GM23248 (cell line): ENCODE data around the gene EEF1A2. TPM values are rescaled to one million over a fixed set of nuclear protein-coding genes. Genes with fewer than 3 reads are reported as not detected.
A peak's percentile ranks its signal among the peaks of the same experiment; 100 is the strongest.

ENCODE experiments used
- DNase-seq: peaks from one replicate; pipeline ENCODE4 v3.0.0-alpha.2; 2015
- H2AFZ ChIP-seq: fragments of 200-600 bp; sonication (generic); 2 replicates; pipeline ENCODE4 v1.6.1; 2016; ENCODE audit warnings: antibody characterized with exemption
- H3F3A ChIP-seq: fragments of 200-600 bp; sonication (generic); 2 replicates; pipeline ENCODE4 v1.6.1; 2016; ENCODE audit warnings: mild to moderate bottlenecking, antibody characterized with exemption, mixed run types; ENCODE audit not compliant: insufficient read depth
- H3K27ac ChIP-seq: fragments of 200-600 bp; sonication (generic); 2 replicates; pipeline ENCODE4 v1.5.1; 2016; ENCODE audit warnings: mild to moderate bottlenecking
- H3K27me3 ChIP-seq: fragments of 200-600 bp; sonication (generic); replicated peaks from 2 replicates; pipeline ENCODE4 v1.6.1; 2016; ENCODE audit warnings: mild to moderate bottlenecking; ENCODE audit not compliant: insufficient read depth
- H3K36me3 ChIP-seq: fragments of 200-600 bp; sonication (generic); 2 replicates; pipeline ENCODE4 v1.6.1; 2016; ENCODE audit warnings: low read depth, mild to moderate bottlenecking
- H3K4me1 ChIP-seq: fragments of 200-600 bp; sonication (generic); 2 replicates; pipeline ENCODE4 v1.6.1; 2016; ENCODE audit warnings: mild to moderate bottlenecking; ENCODE audit not compliant: insufficient read depth
- H3K4me2 ChIP-seq: fragments of 200-600 bp; sonication (generic); one replicate; pipeline ENCODE4 v1.6.1; 2016; ENCODE audit warnings: mild to moderate bottlenecking; ENCODE audit not compliant: unreplicated experiment
- H3K4me3 ChIP-seq: fragments of 200-600 bp; sonication (generic); 2 replicates; pipeline ENCODE4 v1.5.1; 2016; ENCODE audit warnings: mild to moderate bottlenecking
- H3K79me2 ChIP-seq: fragments of 200-600 bp; sonication (generic); 2 replicates; pipeline ENCODE4 v1.6.1; 2016; ENCODE audit warnings: mild to moderate bottlenecking; ENCODE audit not compliant: insufficient read depth
- H3K9ac ChIP-seq: fragments of 200-600 bp; sonication (generic); 2 replicates; pipeline ENCODE4 v1.6.1; 2016; ENCODE audit warnings: mild to moderate bottlenecking
- H3K9me2 ChIP-seq: fragments of 200-600 bp; sonication (generic); 2 replicates; pipeline ENCODE4 v1.6.1; 2016; ENCODE audit warnings: mixed run types, mild to moderate bottlenecking, moderate library complexity; ENCODE audit not compliant: insufficient read depth
- H3K9me3 ChIP-seq: fragments of 200-600 bp; sonication (generic); one replicate; pipeline ENCODE4 v1.6.1; 2017; ENCODE audit warnings: low read depth
- H4K20me1 ChIP-seq: fragments of 200-600 bp; sonication (generic); 2 replicates; pipeline ENCODE4 v1.6.0; 2016; ENCODE audit not compliant: insufficient read depth
- EZH2 ChIP-seq: fragments of 200-600 bp; sonication (generic); IDR thresholded peaks from 2 replicates; pipeline ENCODE4 v1.6.1; 2018; ENCODE audit warnings: antibody characterized with exemption, mild to moderate bottlenecking; ENCODE audit not compliant: insufficient read depth, poor library complexity, severe bottlenecking
- EZH2phosphoT487 ChIP-seq: fragments of 200-600 bp; sonication (generic); IDR thresholded peaks from 2 replicates; pipeline ENCODE4 v1.6.1; 2018; ENCODE audit warnings: antibody characterized with exemption, moderate library complexity, mild to moderate bottlenecking, low read depth; ENCODE audit not compliant: insufficient read depth
- WGBS, 2 experiments: methylation state at CpG; one replicate each; pipeline ENCODE4 v1.1.6; 2015 to 2017; ENCODE audit warnings: low lambda C conversion rate in 2 of 2, low coverage in 1 of 2; ENCODE audit errors: missing lambda C conversion rate in 2 of 2; 5-methylcytosine and 5-hydroxymethylcytosine counted together
- in situ Hi-C: fragments of 300-500 bp; cut with MboI; formaldehyde crosslinking; loops from 2 replicates; pipeline ENCODE4 v1.15.0; 2020
- polyA plus RNA-seq: library from polyadenylated mRNA; unstranded; fragments of >200 nt; fragmentation: Nextera tagmentation; extraction: Ambion mirVana; gene quantifications from 2 replicates; pipeline ENCODE4 v1.2.1, GENCODE V29; 2016
- total RNA-seq: library from RNA; depleted of rRNA; stranded (reverse); fragments of >200 nt; shearing (Covaris generic); gene quantifications from 2 replicates; pipeline ENCODE4 v1.2.3, GENCODE V29; 2014

The EEF1A2 gene
- total and polyA plus RNA-seq, 2 experiments from 2014 or later: 0.43 TPM; not detected in 1

- Histone ChIP-seq H3F3A (no peaks in the 10 kb centered on the region), H3K4me3 (no peak overlapping the region), H4K20me1 (no peaks in the 10 kb centered on the region), H3K79me2 (no peaks in the 10 kb centered on the region), H3K4me1 (no peaks in the 10 kb centered on the region), H3K36me3 (no peaks in the 10 kb centered on the region), H3K27me3 (peaks cover 41% of the 10 kb centered on the region), H3K9me2 (no peaks in the 10 kb centered on the region), H3K9me3 (no peaks in the 10 kb centered on the region), H3K9ac (no peak overlapping the region), H2AFZ (no peak overlapping the region), H3K27ac (no peak overlapping the region), H3K4me2 (no peak overlapping the region)
- DNase-seq: peak; percentile 29
- in situ Hi-C loops: no loop called here
- TF ChIP-seq EZH2: no peak
- TF ChIP-seq EZH2phosphoT487: no peak
- WGBS, 2 experiments: 33 to 35% methylated on average over 22 of the region's 22 CpGs
Measured at GRCh38 chr20:63461104-63461763, 37.6 kb downstream of the EEF1A2 start.

GRCh38 chr20:63459070-63459380 is 39.9 kb downstream of the EEF1A2 start:
- no peak overlapping the region for H3K4me2 ChIP-seq
- in situ Hi-C loops: no loop called here
- no peaks in the 10 kb centered on the region for H3K9me2 ChIP-seq
- no peaks in the 10 kb centered on the region for H3K79me2 ChIP-seq
- no peaks in the 10 kb centered on the region for H3K4me1 ChIP-seq
- TF ChIP-seq EZH2: no peak
- no peak for TF ChIP-seq EZH2phosphoT487
- H3K27me3 ChIP-seq: peaks cover 25% of the 10 kb centered on the region
- H3K4me3 ChIP-seq: no peak overlapping the region
- no peaks in the 10 kb centered on the region for H3K9me3 ChIP-seq
- no peak overlapping the region for H2AFZ ChIP-seq
- WGBS, 2 experiments: 44 to 50% methylated on average over 17 of the region's 17 CpGs
- no peaks in the 10 kb centered on the region for H3F3A ChIP-seq
- no peak overlapping the region for H3K27ac ChIP-seq
- no peak for DNase-seq
- no peaks in the 10 kb centered on the region for H3K36me3 ChIP-seq
- H3K9ac ChIP-seq: no peak overlapping the region
- no peaks in the 10 kb centered on the region for H4K20me1 ChIP-seq

GRCh38 chr20:63458170-63459069 is 40.5 kb downstream of the EEF1A2 start:
- no peaks in the 10 kb centered on the region for H3K9me3 ChIP-seq
- H3K9me2 ChIP-seq: no peaks in the 10 kb centered on the region
- no peaks in the 10 kb centered on the region for H3K4me1 ChIP-seq
- in situ Hi-C loops: no loop called here
- no peak for TF ChIP-seq EZH2phosphoT487
- TF ChIP-seq EZH2: no peak
- DNase-seq: no peak
- no peaks in the 10 kb centered on the region for H3K79me2 ChIP-seq
- H2AFZ ChIP-seq: no peak overlapping the region
- H3K27me3 ChIP-seq: peaks cover 26% of the 10 kb centered on the region
- H3K4me3 ChIP-seq: no peak overlapping the region
- H3K36me3 ChIP-seq: no peaks in the 10 kb centered on the region
- 84 to 87% methylated on average over 30 to 36 of the region's 36 CpGs for WGBS, 2 experiments
- H3K27ac ChIP-seq: no peak overlapping the region
- no peak overlapping the region for H3K9ac ChIP-seq
- H4K20me1 ChIP-seq: no peaks in the 10 kb centered on the region
- H3K4me2 ChIP-seq: no peak overlapping the region
- no peaks in the 10 kb centered on the region for H3F3A ChIP-seq

GRCh38 chr20:63457737-63458136 is 41.1 kb downstream of the EEF1A2 start:
- Histone ChIP-seq H3K4me1 (no peaks in the 10 kb centered on the region), H3K79me2 (no peaks in the 10 kb centered on the region), H3K4me3 (no peak overlapping the region), H3F3A (no peaks in the 10 kb centered on the region), H2AFZ (no peak overlapping the region), H3K27ac (no peak overlapping the region), H3K4me2 (no peak overlapping the region), H3K9me2 (no peaks in the 10 kb centered on the region), H3K9ac (no peak overlapping the region), H3K36me3 (no peaks in the 10 kb centered on the region), H3K27me3 (peaks cover 28% of the 10 kb centered on the region), H4K20me1 (no peaks in the 10 kb centered on the region), H3K9me3 (no peaks in the 10 kb centered on the region)
- no peak for TF ChIP-seq EZH2
- TF ChIP-seq EZH2phosphoT487: no peak
- in situ Hi-C loops: no loop called here
- DNase-seq: peak; percentile 78
- 29 to 43% methylated on average over 5 to 17 of the region's 17 CpGs for WGBS, 2 experiments
